Parathyroid adenoma (tissue), 2 donors: ENCODE data around the gene ADA.

Source experiments
- H2AFZ ChIP-seq: fragments of 300-600 bp; sonication (generic); one replicate; pipeline ENCODE4 v1.7.0; 2017; ENCODE audit warnings: antibody characterized with exemption, mild to moderate bottlenecking
- H3K27ac ChIP-seq: fragments of 300-600 bp; sonication (generic); one replicate; pipeline ENCODE4 v1.7.0; 2017
- H3K27me3 ChIP-seq: fragments of 300-600 bp; sonication (generic); one replicate; pipeline ENCODE4 v1.7.0; 2017; ENCODE audit warnings: low read length; ENCODE audit not compliant: control insufficient read depth, insufficient read depth
- H3K36me3 ChIP-seq: fragments of 300-600 bp; sonication (generic); one replicate; pipeline ENCODE4 v1.7.0; 2017; ENCODE audit warnings: low read length; ENCODE audit not compliant: control insufficient read depth, insufficient read depth
- H3K4me1 ChIP-seq: fragments of 300-600 bp; sonication (generic); one replicate; pipeline ENCODE4 v1.7.0; 2017; ENCODE audit warnings: control low read depth
- H3K4me2 ChIP-seq: fragments of 300-600 bp; sonication (generic); one replicate; pipeline ENCODE4 v1.7.0; 2017; ENCODE audit warnings: low read length
- H3K4me3 ChIP-seq: fragments of 300-600 bp; sonication (generic); one replicate; pipeline ENCODE4 v1.7.0; 2017; ENCODE audit warnings: low read depth, low read length
- H3K79me2 ChIP-seq: fragments of 300-600 bp; sonication (generic); one replicate; pipeline ENCODE4 v1.7.0; 2017; ENCODE audit warnings: control low read depth
- H3K9ac ChIP-seq: fragments of 300-600 bp; sonication (generic); one replicate; pipeline ENCODE4 v1.7.0; 2017; ENCODE audit warnings: mild to moderate bottlenecking
- H3K9me3 ChIP-seq: fragments of 300-600 bp; sonication (generic); one replicate; pipeline ENCODE4 v1.7.0; 2017; ENCODE audit warnings: low read length; ENCODE audit not compliant: control insufficient read depth
- TF ChIP-seq, protein P1 (sequence below): fragments of 300-600 bp; sonication (generic); IDR thresholded peaks from one replicate; pipeline ENCODE4 v1.7.0; 2017; ENCODE audit warnings: antibody characterized with exemption, mild to moderate bottlenecking
- donor health status: primary hyperparathyroidism.

Gene ADA

DNA sequence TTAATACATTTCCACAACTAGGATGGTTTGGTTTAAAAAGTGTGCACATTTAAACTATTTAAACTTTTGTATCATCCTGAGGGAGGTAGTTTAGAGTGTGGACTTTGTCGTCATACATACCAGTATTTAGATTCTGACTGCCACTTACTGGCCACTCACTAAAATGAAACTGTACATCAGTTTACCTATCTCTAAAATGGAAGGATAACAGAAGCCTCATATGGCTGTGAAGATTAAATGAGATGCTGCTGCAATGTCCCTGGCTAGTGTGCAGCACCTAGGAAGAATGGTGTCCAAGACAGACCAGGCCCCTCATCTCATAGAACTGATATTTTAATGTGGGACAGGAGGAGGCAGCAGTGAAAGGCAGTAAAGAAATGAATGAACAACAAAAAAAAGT lies 81.1 kb downstream of the ADA start:
- H3K27me3 ChIP-seq: no peaks in the 10 kb centered on the region
- peaks cover 21% of the 10 kb centered on the region for H3K4me1 ChIP-seq
- H3K36me3 ChIP-seq: no peaks in the 10 kb centered on the region
- H3K4me2 ChIP-seq: no peak overlapping the region
- TF ChIP-seq, protein P1, sequence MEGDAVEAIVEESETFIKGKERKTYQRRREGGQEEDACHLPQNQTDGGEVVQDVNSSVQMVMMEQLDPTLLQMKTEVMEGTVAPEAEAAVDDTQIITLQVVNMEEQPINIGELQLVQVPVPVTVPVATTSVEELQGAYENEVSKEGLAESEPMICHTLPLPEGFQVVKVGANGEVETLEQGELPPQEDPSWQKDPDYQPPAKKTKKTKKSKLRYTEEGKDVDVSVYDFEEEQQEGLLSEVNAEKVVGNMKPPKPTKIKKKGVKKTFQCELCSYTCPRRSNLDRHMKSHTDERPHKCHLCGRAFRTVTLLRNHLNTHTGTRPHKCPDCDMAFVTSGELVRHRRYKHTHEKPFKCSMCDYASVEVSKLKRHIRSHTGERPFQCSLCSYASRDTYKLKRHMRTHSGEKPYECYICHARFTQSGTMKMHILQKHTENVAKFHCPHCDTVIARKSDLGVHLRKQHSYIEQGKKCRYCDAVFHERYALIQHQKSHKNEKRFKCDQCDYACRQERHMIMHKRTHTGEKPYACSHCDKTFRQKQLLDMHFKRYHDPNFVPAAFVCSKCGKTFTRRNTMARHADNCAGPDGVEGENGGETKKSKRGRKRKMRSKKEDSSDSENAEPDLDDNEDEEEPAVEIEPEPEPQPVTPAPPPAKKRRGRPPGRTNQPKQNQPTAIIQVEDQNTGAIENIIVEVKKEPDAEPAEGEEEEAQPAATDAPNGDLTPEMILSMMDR: no peak
- no peak overlapping the region for H2AFZ ChIP-seq
- no peak overlapping the region for H3K4me3 ChIP-seq
- no peak overlapping the region for H3K27ac ChIP-seq
- H3K9ac ChIP-seq: no peak overlapping the region
- no peaks in the 10 kb centered on the region for H3K9me3 ChIP-seq
- peaks cover 36% of the 10 kb centered on the region for H3K79me2 ChIP-seq
